Measurements from ENCODE around the gene COG2. TPM values are rescaled to one million over a fixed set of nuclear protein-coding genes. Genes with fewer than 3 reads are reported as not detected.

The COG2 gene
- total RNA-seq, 1 experiment from 2014 or later: 51.0 TPM

DNA sequence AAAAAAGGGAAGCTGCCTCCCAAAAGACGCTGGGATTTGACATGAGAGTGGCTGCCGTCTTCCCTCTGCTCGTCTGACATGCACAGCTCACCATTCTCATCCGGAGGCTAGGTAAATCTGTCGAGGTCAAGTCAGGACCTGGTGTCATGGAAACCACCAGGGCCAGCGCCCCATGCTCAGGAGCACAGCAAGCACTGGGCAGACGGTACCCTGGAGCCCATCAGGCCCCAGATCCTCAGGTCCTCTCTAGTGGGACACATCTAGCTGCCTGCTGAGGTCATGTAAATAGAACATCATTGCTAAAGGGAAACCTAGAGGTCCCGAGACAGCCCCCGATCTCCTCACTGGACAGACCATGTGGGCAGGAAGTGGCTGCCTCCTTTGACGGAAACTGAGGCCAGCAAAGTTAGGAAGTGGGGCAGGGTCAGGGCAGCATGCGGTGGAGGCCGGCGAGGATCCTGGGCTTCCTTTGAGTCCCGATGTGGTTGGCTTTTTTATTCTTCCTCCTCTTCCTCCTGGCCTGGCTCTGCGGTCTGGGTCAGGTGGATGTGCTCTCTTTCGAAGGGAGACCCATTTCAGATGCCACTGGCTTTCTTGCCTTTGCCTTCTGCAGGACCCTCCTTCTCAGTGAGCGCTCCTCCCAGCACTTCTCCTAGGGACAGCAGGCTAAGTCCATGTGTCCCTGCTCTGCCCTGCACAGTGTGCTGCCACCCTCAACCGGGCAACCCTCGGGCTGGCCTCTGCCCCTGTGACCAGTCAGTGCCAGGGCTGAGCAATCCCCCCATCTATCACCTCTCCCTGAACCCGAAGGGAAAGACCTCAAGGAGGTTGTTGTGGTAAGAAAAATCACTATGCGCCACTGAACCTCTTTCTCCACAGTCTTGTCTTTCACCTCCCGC, 65.7 kb downstream of the COG2 start:
- ATAC-seq (no peak), DNase-seq (no peak)
- ChIA-PET CTCF (no interaction called here), POLR2A (ENCODE audit: unreplicated experiment) (no interaction called here)
- no peaks in the 10 kb centered on the region for H3K9me2 ChIP-seq (replicated peaks; ENCODE audit: low read length)
- TF ChIP-seq EZH2phosphoT487 (IDR thresholded peaks at IDR 0.05; ENCODE audit: borderline replicate concordance, low read length): no peak
- TF ChIP-seq EZH2 (IDR thresholded peaks at IDR 0.05; ENCODE audit: low read length, unreplicated experiment): no peak
- TF ChIP-seq, protein P1, sequence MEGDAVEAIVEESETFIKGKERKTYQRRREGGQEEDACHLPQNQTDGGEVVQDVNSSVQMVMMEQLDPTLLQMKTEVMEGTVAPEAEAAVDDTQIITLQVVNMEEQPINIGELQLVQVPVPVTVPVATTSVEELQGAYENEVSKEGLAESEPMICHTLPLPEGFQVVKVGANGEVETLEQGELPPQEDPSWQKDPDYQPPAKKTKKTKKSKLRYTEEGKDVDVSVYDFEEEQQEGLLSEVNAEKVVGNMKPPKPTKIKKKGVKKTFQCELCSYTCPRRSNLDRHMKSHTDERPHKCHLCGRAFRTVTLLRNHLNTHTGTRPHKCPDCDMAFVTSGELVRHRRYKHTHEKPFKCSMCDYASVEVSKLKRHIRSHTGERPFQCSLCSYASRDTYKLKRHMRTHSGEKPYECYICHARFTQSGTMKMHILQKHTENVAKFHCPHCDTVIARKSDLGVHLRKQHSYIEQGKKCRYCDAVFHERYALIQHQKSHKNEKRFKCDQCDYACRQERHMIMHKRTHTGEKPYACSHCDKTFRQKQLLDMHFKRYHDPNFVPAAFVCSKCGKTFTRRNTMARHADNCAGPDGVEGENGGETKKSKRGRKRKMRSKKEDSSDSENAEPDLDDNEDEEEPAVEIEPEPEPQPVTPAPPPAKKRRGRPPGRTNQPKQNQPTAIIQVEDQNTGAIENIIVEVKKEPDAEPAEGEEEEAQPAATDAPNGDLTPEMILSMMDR (conservative IDR thresholded peaks at IDR 0.05; ENCODE audit: low read depth, low read length): no peak
- H3K79me2 ChIP-seq (ENCODE audit: low read length): no peaks in the 10 kb centered on the region
- H3K27ac ChIP-seq (ENCODE audit: low read length): no peak overlapping the region
- H2AFZ ChIP-seq (ENCODE audit: low read length): no peak overlapping the region
- H3F3A ChIP-seq (ENCODE audit: low read length, unreplicated experiment): no peaks in the 10 kb centered on the region
- H4K20me1 ChIP-seq (ENCODE audit: low read length): no peaks in the 10 kb centered on the region
- BruUV-seq (replicated peaks): no TSS peak
- H3K4me1 ChIP-seq (ENCODE audit: insufficient read depth, low read length): no peaks in the 10 kb centered on the region
- H3K9me3 ChIP-seq (ENCODE audit: low read length): no peaks in the 10 kb centered on the region
- H3K4me3 ChIP-seq (ENCODE audit: low read length): no peak overlapping the region
- no peak overlapping the region for H3K4me2 ChIP-seq (ENCODE audit: low read length)
- no peaks in the 10 kb centered on the region for H3K27me3 ChIP-seq (ENCODE audit: low read length)
- H3K36me3 ChIP-seq (ENCODE audit: low read depth, low read length): no peaks in the 10 kb centered on the region
- H3K9ac ChIP-seq (ENCODE audit: low read length): no peak overlapping the region
- intact Hi-C loops (cut with micrococcal nuclease): no loop called here

DNA sequence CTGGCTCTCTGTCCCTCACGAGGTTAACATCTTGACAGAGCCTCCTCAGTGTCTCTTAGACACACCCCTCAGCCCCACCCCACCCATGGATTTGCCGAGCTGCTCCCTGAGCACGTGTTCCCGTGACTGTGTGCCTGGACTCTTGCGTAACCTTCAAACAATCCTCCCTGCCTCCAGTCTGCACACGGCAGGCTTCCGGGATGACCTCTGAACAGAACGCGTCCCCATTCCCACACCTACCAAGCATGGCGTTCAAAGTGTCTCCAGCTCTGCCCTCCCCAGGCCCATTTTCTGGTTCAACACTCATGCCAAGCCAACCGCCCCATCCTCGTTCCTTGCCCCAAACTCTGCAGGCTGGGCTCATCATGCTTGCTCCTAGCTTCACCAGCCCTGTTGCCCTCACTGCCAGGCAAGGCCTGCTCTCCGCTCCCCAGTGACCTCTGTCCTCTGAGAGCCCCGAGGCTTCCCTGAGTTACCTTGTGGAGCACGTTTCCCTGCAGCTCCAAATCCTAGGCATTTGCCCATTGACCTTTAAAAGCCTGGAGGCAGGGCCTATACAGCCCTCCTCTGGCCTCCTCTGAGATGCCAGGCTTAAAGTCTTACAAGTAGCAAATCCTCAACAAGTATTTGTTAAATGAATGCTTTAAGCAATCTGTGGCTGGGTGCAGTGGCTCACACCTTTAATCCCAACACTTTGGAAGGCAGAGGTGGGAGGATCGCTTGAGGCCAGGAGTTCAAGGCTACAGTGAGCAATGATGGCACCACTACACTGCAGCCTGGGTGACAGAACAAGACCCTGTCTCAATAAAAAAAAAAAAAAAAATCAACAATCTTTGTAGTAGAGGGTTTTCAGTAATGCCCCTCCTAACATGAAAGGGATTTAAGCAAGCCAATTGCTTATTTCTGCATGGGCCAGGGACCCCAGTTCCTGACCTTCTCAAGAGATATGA, 66.6 kb downstream of the COG2 start:
- Histone ChIP-seq H3K9me2 (replicated peaks; ENCODE audit: low read length) (no peaks in the 10 kb centered on the region), H4K20me1 (ENCODE audit: low read length) (no peaks in the 10 kb centered on the region), H3K27ac (ENCODE audit: low read length) (no peak overlapping the region), H3K27me3 (ENCODE audit: low read length) (no peaks in the 10 kb centered on the region), H3K36me3 (ENCODE audit: low read depth, low read length) (no peaks in the 10 kb centered on the region), H3K4me1 (ENCODE audit: insufficient read depth, low read length) (peaks cover 5% of the 10 kb centered on the region), H3F3A (ENCODE audit: low read length, unreplicated experiment) (no peaks in the 10 kb centered on the region), H3K4me3 (ENCODE audit: low read length) (no peak overlapping the region), H3K9ac (ENCODE audit: low read length) (no peak overlapping the region), H2AFZ (ENCODE audit: low read length) (no peak overlapping the region), H3K79me2 (ENCODE audit: low read length) (no peaks in the 10 kb centered on the region), H3K9me3 (ENCODE audit: low read length) (no peaks in the 10 kb centered on the region), H3K4me2 (ENCODE audit: low read length) (no peak overlapping the region)
- CTCF ChIA-PET: no interaction called here
- no peak for TF ChIP-seq EZH2 (IDR thresholded peaks at IDR 0.05; ENCODE audit: low read length, unreplicated experiment)
- TF ChIP-seq, protein P1 (conservative IDR thresholded peaks at IDR 0.05; ENCODE audit: low read depth, low read length): no peak
- TF ChIP-seq EZH2phosphoT487 (IDR thresholded peaks at IDR 0.05; ENCODE audit: borderline replicate concordance, low read length): no peak
- ATAC-seq (no peak), DNase-seq (no peak)
- no TSS peak for BruUV-seq (replicated peaks)
- intact Hi-C loops (cut with micrococcal nuclease): no loop called here
- POLR2A ChIA-PET (ENCODE audit: unreplicated experiment): no interaction called here
